HL-60 (cell line): ENCODE results near the gene SHLD3.

Source experiments
- CTCF ChIP-seq: IDR thresholded peaks from one replicate; pipeline ENCODE4 v1.5.1; 2011; ENCODE audit warnings: low read length, control low read depth, inconsistent platforms; ENCODE audit not compliant: insufficient read depth
- REST ChIP-seq: IDR thresholded peaks from 2 replicates; pipeline ENCODE4 v1.6.1; 2012; ENCODE audit warnings: low read depth; ENCODE audit not compliant: insufficient replicate concordance

GRCh38 chr5:65624571-65625555 is at the start of gene SHLD3, which contains the start of gene TRAPPC13:
- TF ChIP-seq CTCF: no peak
- no peak for TF ChIP-seq REST
